GM19467 (cell line): Measurements from ENCODE around the gene ZNF878.
"Not testable (repeated sequence)": the region's sequence is repeated elsewhere in the genome, so short reads cannot be mapped to it uniquely, and the experiment has no call there.

Source experiments
- ATAC-seq: cut with Tn5 transposase; IDR thresholded peaks from one replicate; pipeline ENCODE4 v1.9.1; 2021; ENCODE audit warnings: mild to moderate bottlenecking, moderate library complexity; ENCODE audit not compliant: unreplicated experiment

Gene ZNF878

DNA sequence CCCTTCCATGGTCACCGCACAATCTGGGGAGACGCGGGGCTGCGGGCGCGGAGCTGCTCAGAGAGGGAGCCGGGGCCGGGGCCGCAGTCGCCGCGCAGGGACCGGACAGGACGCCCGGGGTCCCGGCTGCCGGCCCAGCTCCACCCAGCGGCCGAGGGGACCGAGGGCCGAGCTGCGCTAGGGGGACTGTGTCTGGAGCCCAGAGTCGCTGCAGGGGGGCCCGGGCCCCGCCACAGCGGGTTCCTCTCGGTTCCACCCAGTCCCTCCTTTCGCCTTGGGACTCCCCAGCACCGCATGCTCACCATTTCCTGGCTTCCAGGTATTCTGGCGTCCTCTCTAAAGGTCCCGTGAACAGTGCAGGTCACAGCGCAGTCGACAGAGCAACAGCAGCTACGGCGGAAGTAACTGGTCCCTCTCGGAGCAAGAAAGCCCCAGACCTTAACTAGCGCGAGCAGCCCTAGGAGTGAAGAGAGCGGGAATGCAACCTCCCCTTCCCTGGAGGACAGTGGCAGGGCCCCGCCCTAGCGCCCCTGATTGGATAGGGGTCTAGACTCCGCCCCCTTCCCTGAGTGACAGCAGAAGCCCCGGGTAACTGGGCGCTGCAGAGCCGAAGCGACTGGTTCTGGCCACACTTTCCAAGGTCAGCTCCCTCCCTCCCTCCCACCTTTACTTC is at the start of gene ZNF878:
ZNF878 (minus strand) TSS at position 465 of the 673 bp plus-strand sequence; CDS start at position 305, 160 bp downstream.
- peak; percentile 75 for ATAC-seq

DNA sequence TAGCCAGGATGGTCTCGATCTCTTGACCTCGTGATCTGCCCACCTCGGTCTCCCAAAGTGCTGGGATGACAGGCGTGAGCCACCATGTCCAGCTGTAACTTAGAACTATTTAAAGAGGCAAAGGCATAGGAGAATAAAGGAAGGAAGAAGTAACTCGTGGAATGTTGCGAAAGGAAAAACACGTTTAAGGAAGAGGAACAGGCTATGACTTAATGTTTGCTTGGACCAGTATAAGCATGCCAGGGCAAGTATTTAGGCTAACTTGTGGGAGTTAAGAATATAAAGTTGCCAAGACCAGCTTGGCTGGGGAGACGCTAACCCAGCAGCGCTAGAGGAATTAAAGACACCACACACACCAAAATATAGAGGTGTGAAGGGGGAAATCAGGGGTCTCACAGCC is 45.3 kb upstream of the ZNF878 start:
- ATAC-seq, result no peak

DNA sequence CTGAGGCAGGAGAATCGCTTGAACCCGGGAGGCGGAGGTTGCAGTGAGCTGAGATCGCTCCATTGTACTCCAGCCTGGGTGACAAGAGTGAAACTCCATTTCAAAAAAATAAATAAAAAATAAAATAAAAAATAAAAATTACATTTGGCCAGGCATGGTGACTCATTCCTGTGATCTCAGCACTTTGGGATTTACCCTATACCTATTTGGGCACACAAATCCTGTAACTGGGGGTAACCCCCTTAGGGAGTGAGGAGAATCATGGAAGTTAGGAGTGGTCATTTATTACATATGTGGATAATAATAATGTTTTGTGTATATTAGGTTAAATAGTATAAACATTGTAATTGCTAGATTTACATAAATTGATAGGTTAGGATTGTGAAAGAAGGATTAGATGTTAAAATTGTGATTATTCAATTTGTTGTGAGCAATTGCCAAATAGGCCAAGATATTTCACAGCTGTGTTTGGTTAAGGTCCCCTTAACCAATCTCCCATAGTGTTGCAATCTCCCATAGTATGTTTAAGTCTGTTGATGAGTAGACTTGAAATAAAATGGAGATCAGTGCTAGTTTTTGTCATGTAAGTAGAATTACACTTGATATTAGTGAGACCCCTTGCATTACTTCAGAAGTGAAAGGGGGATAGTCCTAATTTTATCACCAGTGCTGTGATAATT is 42.5 kb upstream of the ZNF878 start:
- no peak for ATAC-seq

DNA sequence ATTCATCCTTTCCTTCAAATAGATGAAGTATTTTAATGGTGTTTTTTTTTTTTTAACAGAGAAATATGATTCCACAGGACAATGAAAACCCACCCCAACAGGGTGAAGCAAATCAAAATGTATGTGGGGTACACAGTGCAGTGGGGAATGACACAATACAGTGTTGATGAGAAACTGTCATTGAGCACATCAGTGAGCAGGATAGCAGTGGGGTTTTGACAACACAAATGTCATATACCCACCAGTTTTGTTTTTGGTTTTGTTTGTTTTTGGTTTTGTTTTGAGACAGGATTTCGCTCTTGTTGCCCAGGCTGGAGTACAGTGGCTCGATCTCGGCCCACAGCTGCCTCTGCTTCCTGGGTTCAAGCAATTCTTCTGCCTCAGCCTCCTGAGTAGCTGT is 41.0 kb upstream of the ZNF878 start:
- ATAC-seq, result no peak

DNA sequence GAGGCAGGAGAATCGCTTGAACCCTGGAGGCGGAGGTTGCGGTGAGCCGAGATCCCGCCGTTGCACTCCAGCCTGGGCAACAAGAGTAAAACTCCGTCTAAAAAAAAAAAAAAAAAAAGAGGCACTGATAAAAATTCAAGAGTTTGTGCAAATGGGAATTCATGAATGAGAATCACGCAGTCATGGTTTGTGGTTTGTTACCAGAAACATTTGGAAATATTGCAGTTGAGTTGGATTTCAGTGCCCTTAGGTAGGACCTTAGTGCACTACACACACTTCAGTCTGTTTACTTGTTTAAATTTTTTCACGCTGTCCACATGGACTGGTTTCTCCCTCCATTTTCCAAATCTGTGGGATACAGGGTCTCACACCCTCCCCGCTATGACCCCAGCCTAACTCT is 40.2 kb upstream of the ZNF878 start:
- no peak for ATAC-seq

DNA sequence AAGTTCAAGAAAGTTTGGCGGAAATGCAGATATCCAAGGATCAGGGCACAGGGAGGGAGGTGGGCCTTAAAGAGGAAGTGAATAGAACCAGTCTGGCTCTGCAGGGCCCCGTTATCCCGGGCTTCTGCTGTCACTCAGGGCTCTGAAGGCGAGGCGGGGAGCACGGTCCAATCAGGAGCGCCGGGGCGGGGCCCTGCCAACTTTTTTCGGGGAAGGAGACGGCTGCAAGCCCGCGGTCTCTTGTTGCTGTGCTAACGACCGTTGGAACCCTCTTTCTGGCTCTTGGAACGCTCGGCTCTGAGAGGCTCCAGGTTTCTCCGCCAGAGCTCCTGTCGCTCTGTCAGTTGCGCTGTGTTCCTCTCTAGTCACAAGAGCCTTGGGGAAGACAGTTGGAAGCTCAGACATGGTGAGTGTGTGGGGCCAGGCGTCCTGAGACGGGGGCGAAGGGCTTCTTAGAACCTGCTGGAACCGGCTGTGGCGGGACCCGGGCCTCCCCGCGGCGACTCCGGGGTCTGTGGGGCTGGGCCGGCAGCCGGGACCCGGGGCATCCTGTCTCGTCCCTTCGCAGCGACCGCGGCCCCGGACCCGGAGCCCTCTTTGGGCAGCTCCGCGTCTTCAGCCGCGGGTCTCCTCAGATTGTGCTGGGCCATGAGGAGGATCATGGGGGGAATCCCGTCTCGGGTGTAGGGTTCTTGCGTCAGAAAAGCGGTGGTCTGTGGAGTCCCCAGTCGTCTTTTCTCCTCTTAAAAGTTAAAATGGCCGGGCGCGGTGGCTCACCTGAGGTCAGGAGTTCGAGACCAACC is 39.5 kb upstream of the ZNF878 start:
- ATAC-seq, result no peak

DNA sequence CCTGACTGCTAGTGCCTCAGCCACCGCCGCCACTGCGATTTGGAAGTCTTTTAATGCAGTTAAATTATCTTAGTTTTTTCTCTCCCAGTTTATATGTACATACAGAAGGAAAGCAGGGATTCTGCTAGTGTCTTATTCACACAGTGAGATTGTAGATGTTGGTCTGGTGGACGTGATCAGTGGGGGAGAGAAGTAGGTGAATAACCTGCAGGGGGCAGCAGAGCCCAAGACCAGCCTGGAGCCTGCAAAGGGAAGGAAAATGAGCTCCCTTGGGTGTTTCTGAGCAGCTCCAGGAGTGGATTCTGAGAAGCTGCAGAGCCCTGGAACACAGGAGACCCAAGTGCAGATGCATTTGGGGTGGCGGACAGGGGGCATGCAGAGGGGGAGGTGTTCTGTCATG is 38.0 kb upstream of the ZNF878 start:
- ATAC-seq, result no peak

DNA sequence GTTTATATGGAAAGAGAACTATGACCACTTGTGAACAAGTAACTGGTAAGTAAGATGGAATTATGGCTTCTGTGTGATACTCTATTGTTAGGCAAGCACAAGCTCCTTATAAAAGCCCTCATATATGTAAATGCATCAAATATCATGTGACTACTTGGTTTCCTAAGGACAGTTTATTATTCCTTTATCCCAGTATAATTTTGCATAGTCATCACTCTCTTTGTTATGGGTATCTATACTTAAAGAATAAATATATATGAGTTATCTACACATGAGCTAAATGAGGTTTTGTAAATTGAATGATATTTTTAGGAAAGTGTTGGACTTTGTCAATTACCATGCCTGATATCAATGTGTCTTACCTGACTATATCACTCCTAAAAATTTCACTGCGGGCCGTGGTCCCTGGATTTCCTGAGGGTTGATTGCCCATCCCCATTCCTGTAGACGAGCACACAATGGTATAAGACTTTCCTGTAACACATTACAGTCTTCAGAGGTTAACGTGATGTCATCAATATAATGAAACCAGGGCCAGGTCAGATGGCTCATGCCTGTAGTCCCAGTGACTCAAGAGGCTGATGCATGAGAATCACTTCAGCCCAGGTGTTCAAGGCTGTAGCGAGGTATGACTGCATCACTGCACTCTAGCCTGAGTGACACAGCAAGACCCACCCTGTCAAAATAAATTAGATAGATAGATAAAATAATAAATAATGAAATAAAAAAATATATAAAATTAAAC is 32.5 kb upstream of the ZNF878 start:
- ATAC-seq, result no peak

DNA sequence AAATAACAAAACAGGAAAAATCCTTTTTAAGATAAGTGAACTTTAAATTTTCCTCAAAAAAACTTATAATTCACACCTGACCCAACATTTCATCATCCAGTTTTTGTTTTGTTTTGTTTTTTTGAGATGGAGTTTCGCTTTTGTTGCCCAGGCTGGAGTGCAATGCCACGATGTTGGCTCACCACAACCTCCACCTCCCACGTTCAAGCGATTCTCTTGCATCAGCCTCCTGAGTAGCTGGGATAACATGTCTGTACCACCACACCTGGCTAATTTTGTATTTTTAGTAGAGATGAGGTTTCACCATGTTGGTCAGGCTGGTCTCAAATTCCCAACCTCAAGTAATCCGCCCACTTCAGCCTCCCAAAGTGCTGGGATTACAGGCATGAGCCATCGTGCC is 30.6 kb upstream of the ZNF878 start:
- not testable (repeated sequence) for ATAC-seq

DNA sequence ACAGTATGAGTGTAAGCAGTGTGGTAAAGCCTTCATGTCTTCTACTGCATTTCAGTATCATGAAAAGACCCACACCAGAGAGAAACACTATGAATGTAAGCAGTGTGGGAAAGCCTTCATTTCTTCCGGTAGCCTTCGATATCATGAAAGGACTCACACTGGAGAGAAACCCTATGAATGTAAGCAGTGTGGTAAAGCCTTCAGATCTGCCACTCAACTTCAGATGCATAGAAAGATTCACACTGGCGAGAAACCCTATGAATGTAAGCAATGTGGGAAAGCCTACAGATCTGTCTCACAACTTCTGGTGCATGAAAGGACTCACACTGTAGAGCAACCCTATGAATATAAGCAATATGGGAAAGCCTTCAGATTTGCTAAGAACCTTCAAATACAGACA is 24.6 kb upstream of the ZNF878 start:
- no peak for ATAC-seq

DNA sequence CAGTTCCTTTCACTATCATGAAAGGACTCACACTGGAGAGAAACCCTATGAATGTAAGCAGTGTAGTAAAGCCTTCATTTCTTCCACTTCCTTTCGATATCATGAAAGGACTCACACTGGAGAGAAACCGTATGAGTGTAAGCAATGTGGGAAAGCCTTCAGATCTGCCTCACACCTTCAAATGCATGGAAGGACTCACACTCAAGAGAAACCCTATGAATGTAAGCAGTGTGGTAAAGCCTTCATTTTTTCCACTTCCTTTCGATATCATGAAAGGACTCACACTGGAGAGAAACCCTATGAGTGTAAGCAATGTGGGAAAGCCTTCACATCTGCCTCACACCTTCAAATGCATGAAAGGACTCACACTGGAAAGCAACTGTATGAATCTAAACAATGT is 23.6 kb upstream of the ZNF878 start:
- not testable (repeated sequence) for ATAC-seq

DNA sequence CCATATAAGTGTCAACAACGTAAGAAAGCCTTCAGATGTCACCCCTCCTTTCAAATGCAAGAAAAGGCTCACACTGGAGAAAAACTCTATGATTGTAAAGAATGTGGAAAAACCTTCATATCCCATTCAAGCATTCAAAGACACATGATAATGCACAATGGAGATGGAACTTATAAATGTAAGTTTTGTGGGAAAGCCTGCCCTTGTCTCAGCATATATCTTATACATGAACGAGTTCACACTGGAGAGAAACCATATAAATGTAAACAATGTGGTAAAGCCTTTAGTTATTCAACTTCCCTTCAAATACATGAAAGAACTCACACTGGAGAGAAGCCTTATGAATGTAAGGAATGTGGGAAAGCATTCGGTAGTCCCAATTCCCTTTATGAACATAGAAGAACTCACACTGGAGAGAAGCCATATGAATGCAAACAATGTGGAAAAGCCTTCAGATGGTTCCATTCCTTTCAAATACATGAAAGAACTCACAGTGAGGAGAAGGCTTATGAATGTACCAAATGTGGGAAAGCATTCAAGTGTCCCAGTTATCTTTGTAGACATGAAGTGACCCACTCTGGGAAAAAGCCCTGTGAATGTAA is 22.9 kb upstream of the ZNF878 start:
- ATAC-seq, result no peak

DNA sequence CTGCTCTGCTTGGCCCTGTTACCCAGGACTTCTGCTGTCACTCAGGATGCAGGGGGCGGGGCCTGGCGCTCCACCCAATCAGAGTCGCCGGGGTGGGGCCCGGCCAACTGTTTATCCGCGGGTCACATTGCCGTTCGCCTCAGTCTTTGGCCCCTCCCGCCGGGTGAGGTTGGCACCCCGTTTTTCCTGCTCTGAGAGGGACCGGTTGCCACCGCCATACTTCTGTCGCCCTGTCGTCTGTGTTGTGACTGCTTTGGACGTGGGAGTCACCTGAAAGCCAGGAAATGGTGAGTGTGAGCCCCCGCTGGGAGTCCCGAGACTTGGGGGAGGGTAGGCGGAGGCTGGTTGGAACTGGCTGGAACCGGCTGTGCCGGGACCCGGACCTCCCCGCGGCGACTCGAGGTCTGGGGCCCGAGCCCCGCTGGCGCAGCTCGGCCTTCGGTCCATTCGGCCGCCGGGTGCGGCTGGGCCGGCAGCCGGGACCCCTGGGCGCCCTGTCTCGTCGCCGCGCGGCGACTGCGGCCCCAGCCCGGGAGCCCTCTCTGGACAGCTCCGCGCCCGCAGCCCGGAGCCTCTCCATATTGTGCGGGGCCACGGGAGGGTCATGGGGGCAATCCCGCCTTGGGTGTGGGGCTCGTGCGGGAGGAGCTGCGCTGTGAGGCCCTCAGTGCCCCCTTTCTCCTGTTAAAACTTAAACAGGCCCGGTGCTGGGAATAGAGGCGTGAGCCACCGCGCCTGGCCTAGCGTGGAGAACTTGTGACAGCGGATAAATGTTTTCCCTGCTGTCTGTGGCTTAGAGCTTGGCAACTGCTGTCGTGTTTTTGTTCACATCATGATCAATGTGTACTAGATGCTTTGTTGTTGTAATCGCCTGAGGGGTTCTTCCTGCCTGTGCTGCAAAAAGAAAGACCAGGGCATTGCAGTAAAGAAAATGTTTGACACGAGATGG is 12.1 kb upstream of the ZNF878 start, which contains the start of gene ZNF844:
ZNF844 (plus strand) TSS at position 142 of the 949 bp plus-strand sequence; CDS start at position 285, 143 bp downstream.
- ATAC-seq, result peak; percentile 64

DNA sequence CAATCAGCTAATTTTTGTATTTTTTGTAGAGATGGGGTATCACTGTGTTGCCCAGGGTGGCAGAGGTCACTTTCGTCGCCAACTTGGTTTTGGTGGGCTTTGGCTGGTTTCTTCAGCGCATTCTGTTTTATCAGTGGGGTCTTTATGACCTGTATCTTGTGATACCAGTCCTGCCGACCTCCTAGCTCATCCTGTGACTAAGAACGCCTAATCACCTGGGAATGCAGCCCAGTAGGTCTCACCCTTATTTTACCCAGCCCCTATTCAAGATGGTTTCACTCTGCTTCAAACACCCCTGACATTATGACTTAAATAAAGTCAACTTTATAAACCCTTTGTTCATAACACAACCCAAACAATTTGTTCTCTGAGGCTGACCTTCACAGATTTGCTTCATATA is 3.0 kb upstream of the ZNF878 start:
- no peak for ATAC-seq

DNA sequence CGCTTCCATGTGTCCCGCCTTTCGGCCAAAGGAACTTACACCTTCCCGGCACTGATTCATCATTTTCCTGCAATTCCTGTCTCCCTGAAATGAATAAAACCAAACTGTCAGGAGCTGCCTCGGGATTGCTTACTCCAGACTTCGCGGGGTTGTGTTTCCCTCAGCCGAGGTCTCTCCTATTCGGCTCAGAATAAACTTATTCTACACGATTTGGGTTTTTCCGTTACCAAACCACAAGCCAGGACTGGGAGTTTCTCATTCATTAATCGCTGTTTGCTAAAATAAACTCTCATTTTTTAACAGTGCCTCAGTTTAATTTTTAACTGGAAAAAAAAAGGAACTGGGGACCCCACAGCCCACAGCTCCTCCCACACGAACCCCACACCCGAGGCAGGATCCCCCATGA is 667 bp downstream of the ZNF878 start:
- ATAC-seq, result peak; percentile 12

DNA sequence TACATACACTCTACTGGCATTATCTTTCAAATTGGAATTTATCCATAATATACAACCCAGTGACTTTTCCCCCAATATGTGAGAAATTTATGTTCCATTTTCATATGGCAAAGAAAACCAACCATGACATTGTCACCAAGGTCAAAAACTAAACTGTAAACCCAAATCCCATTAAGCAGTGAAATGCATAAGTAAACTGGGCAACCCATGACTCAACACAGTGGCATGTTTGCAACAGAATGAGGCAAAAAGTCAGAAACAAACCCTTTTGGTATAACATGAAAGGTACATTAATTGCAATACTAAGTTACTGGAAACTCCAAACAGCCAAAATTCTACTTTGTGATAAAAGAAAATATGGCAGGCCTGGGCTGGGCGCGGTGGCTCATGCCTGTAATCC is 4.9 kb downstream of the ZNF878 start:
- ATAC-seq, result no peak

DNA sequence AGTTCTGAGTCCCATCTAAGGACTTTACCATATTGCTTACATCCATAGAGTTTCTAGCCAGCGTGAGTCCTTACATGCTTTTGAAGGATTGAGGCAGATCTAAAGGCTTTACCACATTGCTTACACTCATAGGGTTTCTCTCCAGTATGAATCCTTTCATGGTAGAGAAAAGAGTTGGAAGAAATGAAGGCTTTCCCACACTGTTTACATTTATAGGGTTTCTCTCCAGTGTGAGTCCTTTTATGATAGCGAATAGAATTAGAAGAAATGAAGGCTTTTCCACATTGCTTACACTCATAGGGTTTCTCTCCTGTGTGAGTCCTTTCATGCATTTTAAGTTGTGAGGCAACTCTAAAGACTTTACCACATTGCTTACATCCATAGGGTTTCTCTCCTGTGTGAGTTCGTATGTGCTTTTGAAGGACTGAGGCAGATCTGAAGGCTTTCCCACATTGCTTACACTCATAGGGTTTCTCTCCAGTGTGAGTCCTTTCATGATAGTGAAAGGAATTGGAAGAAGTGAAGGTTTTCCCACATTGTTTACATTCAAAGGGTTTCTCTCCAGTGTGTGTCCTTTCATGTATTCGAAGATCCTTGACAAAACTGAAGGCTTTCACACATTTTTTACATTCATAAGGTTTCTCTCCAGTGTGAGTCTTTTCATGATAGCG is 8.9 kb downstream of the ZNF878 start:
- no peak for ATAC-seq

DNA sequence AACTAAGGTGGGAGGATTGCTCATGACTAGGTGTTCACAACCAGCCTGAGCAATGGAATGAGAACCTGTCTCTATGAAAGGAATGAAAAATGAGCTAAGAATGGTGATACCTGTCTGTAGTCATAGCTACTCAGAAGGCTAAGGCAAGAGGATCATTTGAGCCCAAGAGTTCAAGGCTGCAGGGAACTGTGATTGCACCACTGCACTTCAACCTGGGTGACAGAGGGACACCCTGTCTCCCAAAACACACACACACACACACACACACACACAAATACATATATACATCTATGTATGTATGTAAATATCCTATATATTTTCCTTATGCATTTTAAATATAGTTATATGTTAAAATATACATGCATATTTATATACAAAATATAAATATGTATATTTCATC is 9.9 kb downstream of the ZNF878 start:
- ATAC-seq, result no peak
